HG03571 (cell line): Measurements from ENCODE around the gene C11orf91.
"Not testable (repeated sequence)": the region's sequence is repeated elsewhere in the genome, so short reads cannot be mapped to it uniquely, and the experiment has no call there.

Experiments used
- ATAC-seq: cut with Tn5 transposase; IDR thresholded peaks from one replicate; pipeline ENCODE4 v1.9.1; 2021; ENCODE audit not compliant: unreplicated experiment

Gene C11orf91

GRCh38 chr11:33722590-33723234, 22.1 kb upstream of the C11orf91 start:
- peak; percentile 69 for ATAC-seq

GRCh38 chr11:33721984-33722383, 21.4 kb upstream of the C11orf91 start:
- no peak for ATAC-seq

GRCh38 chr11:33721426-33721825, 20.8 kb upstream of the C11orf91 start:
- ATAC-seq, result no peak

- no peak for ATAC-seq
Measured at GRCh38 chr11:33719587-33719986, 19.0 kb upstream of the C11orf91 start.

- no peak for ATAC-seq
Measured at GRCh38 chr11:33718440-33718839, 17.8 kb upstream of the C11orf91 start.

GRCh38 chr11:33716243-33716642, 15.6 kb upstream of the C11orf91 start:
- ATAC-seq, result no peak

- ATAC-seq, result no peak
Measured at GRCh38 chr11:33713856-33714398, 13.3 kb upstream of the C11orf91 start.

- no peak for ATAC-seq
Measured at GRCh38 chr11:33713151-33713855, 12.7 kb upstream of the C11orf91 start.

- ATAC-seq, result no peak
Measured at GRCh38 chr11:33712436-33712835, 11.8 kb upstream of the C11orf91 start.

- ATAC-seq, result no peak
Measured at GRCh38 chr11:33709466-33709865, 8.8 kb upstream of the C11orf91 start.

- no peak for ATAC-seq
Measured at GRCh38 chr11:33708985-33709384, 8.4 kb upstream of the C11orf91 start.

GRCh38 chr11:33707831-33708230, 7.2 kb upstream of the C11orf91 start:
- ATAC-seq, result not testable (repeated sequence)

- no peak for ATAC-seq
Measured at GRCh38 chr11:33706966-33707365, 6.3 kb upstream of the C11orf91 start.

- no peak for ATAC-seq
Measured at GRCh38 chr11:33706546-33706945, 5.9 kb upstream of the C11orf91 start.

GRCh38 chr11:33704240-33705002, 3.8 kb upstream of the C11orf91 start:
- ATAC-seq, result no peak

GRCh38 chr11:33703788-33704187, 3.2 kb upstream of the C11orf91 start:
- ATAC-seq, result no peak

GRCh38 chr11:33703234-33703633, 2.6 kb upstream of the C11orf91 start:
- ATAC-seq, result no peak

- no peak for ATAC-seq
Measured at GRCh38 chr11:33701302-33702230, 940 bp upstream of the C11orf91 start.

GRCh38 chr11:33700063-33700501, 544 bp downstream of the C11orf91 start:
- ATAC-seq, result no peak

GRCh38 chr11:33699515-33700062, 1.0 kb downstream of the C11orf91 start:
- ATAC-seq, result no peak
